WTC11 (cell line): ENCODE measurements around the gene CPEB4.

Experiments used
- ESRRA ChIP-seq: sonication (generic); formaldehyde crosslinking; IDR thresholded peaks from 2 replicates; pipeline ENCODE4 v1.8.1; 2022; ENCODE audit warnings: mild to moderate bottlenecking, missing genetic modification reagents, borderline replicate concordance
- MYBL2 ChIP-seq: sonication (generic); formaldehyde crosslinking; IDR thresholded peaks from 2 replicates; pipeline ENCODE4 v1.8.1; 2023; ENCODE audit warnings: mild to moderate bottlenecking, moderate library complexity, missing genetic modification reagents
- SP1 ChIP-seq: sonication (generic); formaldehyde crosslinking; conservative IDR thresholded peaks from 2 replicates; pipeline ENCODE4 v1.8.1; 2022; ENCODE audit warnings: missing genetic modification reagents
- TEAD4 ChIP-seq: sonication (generic); formaldehyde crosslinking; IDR thresholded peaks from 2 replicates; pipeline ENCODE4 v1.8.0; 2022; ENCODE audit warnings: mild to moderate bottlenecking, missing genetic modification reagents
- TP53 ChIP-seq: sonication (generic); formaldehyde crosslinking; IDR thresholded peaks from 2 replicates; pipeline ENCODE4 v1.8.1; 2023; ENCODE audit warnings: mild to moderate bottlenecking, missing genetic modification reagents
- TF ChIP-seq, protein P1 (sequence below): sonication (generic); formaldehyde crosslinking; IDR thresholded peaks from 2 replicates; pipeline ENCODE4 v1.8.0; 2022; ENCODE audit warnings: mild to moderate bottlenecking, missing genetic modification reagents
- TF ChIP-seq, protein P2 (sequence below): fragments of 200-600 bp; IDR thresholded peaks from 2 replicates; pipeline ENCODE4 v1.8.0; 2022; ENCODE audit warnings: antibody characterized with exemption
- TF ChIP-seq, protein P3 (sequence below): sonication (generic); formaldehyde crosslinking; IDR thresholded peaks from 2 replicates; pipeline ENCODE4 v1.8.1; 2022; ENCODE audit warnings: low read depth, missing genetic modification reagents, borderline replicate concordance
- TF ChIP-seq, protein P4 (sequence below): sonication (generic); formaldehyde crosslinking; IDR thresholded peaks from 2 replicates; pipeline ENCODE4 v1.8.1; 2022; ENCODE audit warnings: low read depth, mild to moderate bottlenecking, moderate library complexity, missing genetic modification reagents, borderline replicate concordance
- TF ChIP-seq, protein P5 (sequence below): fragments of 250-450 bp; sonication (Bioruptor Pico); IDR thresholded peaks from 2 replicates; pipeline ENCODE4 v1.8.0; 2021; ENCODE audit warnings: mild to moderate bottlenecking

DNA sequence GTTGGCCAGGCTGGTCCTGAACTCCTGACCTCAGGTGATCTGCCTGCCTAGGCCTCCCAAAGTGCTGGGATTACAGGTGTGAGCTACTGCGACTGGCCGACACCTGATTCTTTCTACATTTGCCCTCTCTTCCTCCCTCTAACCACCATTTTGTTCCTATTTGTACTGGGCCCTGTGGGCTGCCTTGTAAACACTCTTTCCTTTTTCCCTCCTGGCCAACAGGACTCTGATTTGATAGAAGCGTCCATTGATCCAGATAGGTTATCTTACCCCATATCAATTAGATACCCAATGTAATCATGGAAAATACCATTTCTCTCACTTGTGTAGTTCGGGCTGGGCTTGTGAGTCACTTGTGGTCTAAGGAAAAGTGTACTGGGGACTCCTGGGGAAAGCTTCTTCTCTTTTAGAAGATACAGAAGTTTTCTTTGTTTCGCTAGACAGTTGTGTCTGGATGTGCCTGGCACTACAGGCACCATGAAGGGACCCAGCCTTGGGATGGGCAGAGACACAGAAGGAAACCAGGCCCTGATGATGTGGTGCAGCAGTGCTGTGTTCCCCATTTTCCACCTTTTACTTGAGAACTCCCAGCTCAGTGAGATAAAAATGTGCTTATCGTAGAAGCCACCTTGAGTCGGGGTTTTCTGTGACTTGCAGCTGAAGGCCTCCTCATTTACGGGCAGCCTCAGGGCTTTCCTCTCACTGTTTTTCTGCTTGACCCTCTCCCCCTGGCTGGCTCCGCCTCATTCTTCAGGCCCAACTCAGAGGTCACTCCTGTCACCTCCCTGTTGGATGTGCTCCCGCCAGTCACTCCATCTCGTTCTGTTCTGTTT is 32.8 kb upstream of the CPEB4 start:
- TF ChIP-seq, protein P1, sequence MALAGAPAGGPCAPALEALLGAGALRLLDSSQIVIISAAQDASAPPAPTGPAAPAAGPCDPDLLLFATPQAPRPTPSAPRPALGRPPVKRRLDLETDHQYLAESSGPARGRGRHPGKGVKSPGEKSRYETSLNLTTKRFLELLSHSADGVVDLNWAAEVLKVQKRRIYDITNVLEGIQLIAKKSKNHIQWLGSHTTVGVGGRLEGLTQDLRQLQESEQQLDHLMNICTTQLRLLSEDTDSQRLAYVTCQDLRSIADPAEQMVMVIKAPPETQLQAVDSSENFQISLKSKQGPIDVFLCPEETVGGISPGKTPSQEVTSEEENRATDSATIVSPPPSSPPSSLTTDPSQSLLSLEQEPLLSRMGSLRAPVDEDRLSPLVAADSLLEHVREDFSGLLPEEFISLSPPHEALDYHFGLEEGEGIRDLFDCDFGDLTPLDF = no peak
- TF ChIP-seq, protein P2, sequence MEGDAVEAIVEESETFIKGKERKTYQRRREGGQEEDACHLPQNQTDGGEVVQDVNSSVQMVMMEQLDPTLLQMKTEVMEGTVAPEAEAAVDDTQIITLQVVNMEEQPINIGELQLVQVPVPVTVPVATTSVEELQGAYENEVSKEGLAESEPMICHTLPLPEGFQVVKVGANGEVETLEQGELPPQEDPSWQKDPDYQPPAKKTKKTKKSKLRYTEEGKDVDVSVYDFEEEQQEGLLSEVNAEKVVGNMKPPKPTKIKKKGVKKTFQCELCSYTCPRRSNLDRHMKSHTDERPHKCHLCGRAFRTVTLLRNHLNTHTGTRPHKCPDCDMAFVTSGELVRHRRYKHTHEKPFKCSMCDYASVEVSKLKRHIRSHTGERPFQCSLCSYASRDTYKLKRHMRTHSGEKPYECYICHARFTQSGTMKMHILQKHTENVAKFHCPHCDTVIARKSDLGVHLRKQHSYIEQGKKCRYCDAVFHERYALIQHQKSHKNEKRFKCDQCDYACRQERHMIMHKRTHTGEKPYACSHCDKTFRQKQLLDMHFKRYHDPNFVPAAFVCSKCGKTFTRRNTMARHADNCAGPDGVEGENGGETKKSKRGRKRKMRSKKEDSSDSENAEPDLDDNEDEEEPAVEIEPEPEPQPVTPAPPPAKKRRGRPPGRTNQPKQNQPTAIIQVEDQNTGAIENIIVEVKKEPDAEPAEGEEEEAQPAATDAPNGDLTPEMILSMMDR = no peak
- TF ChIP-seq TEAD4 (CRISPR knock-in tag) (no peak), MYBL2 (CRISPR knock-in tag) (no peak), ESRRA (CRISPR knock-in tag) (no peak), TP53 (no peak), SP1 (no peak)
- TF ChIP-seq, protein P3, sequence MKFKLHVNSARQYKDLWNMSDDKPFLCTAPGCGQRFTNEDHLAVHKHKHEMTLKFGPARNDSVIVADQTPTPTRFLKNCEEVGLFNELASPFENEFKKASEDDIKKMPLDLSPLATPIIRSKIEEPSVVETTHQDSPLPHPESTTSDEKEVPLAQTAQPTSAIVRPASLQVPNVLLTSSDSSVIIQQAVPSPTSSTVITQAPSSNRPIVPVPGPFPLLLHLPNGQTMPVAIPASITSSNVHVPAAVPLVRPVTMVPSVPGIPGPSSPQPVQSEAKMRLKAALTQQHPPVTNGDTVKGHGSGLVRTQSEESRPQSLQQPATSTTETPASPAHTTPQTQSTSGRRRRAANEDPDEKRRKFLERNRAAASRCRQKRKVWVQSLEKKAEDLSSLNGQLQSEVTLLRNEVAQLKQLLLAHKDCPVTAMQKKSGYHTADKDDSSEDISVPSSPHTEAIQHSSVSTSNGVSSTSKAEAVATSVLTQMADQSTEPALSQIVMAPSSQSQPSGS = no peak
- TF ChIP-seq, protein P4, sequence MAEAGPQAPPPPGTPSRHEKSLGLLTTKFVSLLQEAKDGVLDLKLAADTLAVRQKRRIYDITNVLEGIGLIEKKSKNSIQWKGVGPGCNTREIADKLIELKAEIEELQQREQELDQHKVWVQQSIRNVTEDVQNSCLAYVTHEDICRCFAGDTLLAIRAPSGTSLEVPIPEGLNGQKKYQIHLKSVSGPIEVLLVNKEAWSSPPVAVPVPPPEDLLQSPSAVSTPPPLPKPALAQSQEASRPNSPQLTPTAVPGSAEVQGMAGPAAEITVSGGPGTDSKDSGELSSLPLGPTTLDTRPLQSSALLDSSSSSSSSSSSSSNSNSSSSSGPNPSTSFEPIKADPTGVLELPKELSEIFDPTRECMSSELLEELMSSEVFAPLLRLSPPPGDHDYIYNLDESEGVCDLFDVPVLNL (CRISPR knock-in tag) = no peak
- TF ChIP-seq, protein P5, sequence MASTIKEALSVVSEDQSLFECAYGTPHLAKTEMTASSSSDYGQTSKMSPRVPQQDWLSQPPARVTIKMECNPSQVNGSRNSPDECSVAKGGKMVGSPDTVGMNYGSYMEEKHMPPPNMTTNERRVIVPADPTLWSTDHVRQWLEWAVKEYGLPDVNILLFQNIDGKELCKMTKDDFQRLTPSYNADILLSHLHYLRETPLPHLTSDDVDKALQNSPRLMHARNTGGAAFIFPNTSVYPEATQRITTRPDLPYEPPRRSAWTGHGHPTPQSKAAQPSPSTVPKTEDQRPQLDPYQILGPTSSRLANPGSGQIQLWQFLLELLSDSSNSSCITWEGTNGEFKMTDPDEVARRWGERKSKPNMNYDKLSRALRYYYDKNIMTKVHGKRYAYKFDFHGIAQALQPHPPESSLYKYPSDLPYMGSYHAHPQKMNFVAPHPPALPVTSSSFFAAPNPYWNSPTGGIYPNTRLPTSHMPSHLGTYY (CRISPR knock-in tag) = no peak
